ENCODE data around the gene LMBR1L.
A peak's percentile ranks its signal among the peaks of the same experiment; 100 is the strongest.

The LMBR1L gene

GRCh38 chr12:49084438-49084837 is 26.2 kb downstream of the LMBR1L start:
- no peak for TF ChIP-seq CTCF (IDR thresholded peaks at IDR 0.05; ENCODE audit: borderline replicate concordance, insufficient read depth, low read depth, low read length)
- no peak overlapping the region for H3K4me3 ChIP-seq (ENCODE audit: low read depth, low read length)

- TF ChIP-seq CTCF (IDR thresholded peaks at IDR 0.05; ENCODE audit: borderline replicate concordance, insufficient read depth, low read depth, low read length) = no peak
- no peak overlapping the region for H3K4me3 ChIP-seq (ENCODE audit: low read depth, low read length)
Measured at GRCh38 chr12:49079793-49080192, 30.9 kb downstream of the LMBR1L start.

- no peak for TF ChIP-seq CTCF (IDR thresholded peaks at IDR 0.05; ENCODE audit: borderline replicate concordance, insufficient read depth, low read depth, low read length)
- no peak overlapping the region for H3K4me3 ChIP-seq (ENCODE audit: low read depth, low read length)
Measured at GRCh38 chr12:49070971-49071370, 39.7 kb downstream of the LMBR1L start.

GRCh38 chr12:49069507-49070346 is 40.9 kb downstream of the LMBR1L start, which contains the start of gene RHEBL1:
RHEBL1 (minus strand) TSS chr12:49069979; CDS start chr12:49069785, 194 bp downstream.
- peak; percentile 48; the same call in 1 of the 2 replicates for TF ChIP-seq CTCF (IDR thresholded peaks at IDR 0.05; ENCODE audit: borderline replicate concordance, insufficient read depth, low read depth, low read length)
- peak within 1 kb of the TSS; percentile 78 for H3K4me3 ChIP-seq (ENCODE audit: low read depth, low read length)

- peak overlapping the region; percentile 78 for H3K4me3 ChIP-seq (ENCODE audit: low read depth, low read length)
- TF ChIP-seq CTCF (IDR thresholded peaks at IDR 0.05; ENCODE audit: borderline replicate concordance, insufficient read depth, low read depth, low read length) = no peak
Measured at GRCh38 chr12:49068879-49069506, 41.7 kb downstream of the LMBR1L start.

- no peak for TF ChIP-seq CTCF (IDR thresholded peaks at IDR 0.05; ENCODE audit: borderline replicate concordance, insufficient read depth, low read depth, low read length)
- no peak overlapping the region for H3K4me3 ChIP-seq (ENCODE audit: low read depth, low read length)
Measured at GRCh38 chr12:49066120-49066519, 44.5 kb downstream of the LMBR1L start.
